ENCODE data around the gene MPP7.

GRCh38 chr10:28320090-28320489 lies 17.2 kb upstream of the MPP7 start:
- TF ChIP-seq CTCF (conservative IDR thresholded peaks at IDR 0.05; ENCODE audit: low read length): no peak
- no peak for TF ChIP-seq EZH2phosphoT487 (IDR thresholded peaks at IDR 0.05; ENCODE audit: borderline replicate concordance)
